HEK293T (cell line): ENCODE measurements around the gene DNAH3.
"Not testable (repeated sequence)": the region's sequence is repeated elsewhere in the genome, so short reads cannot be mapped to it uniquely, and the experiment has no call there.

Source experiments
- CTCF ChIA-PET: fragments of 350-600 bp; formaldehyde crosslinking; extraction: SDS; loops from one replicate; lab custom pipeline; 2021; ENCODE audit warnings: antibody characterized with exemption, inconsistent platforms; lab: Yijun Ruan, JAX
- POLR2A ChIA-PET: fragments of 350-600 bp; formaldehyde crosslinking; extraction: SDS; loops from one replicate; lab custom pipeline; 2020; ENCODE audit warnings: antibody characterized with exemption, inconsistent platforms; lab: Yijun Ruan, JAX
- DNase-seq: peaks from one replicate; pipeline ENCODE4 v3.0.0; 2012; ENCODE audit warnings: mixed read lengths; ENCODE audit errors: extremely low spot score
- ARNT ChIP-seq: fragments of 450-650 bp; IDR thresholded peaks from 2 replicates; pipeline ENCODE4 v1.6.1; 2017; ENCODE audit warnings: mild to moderate bottlenecking
- BHLHE40 ChIP-seq: fragments of 450-650 bp; IDR thresholded peaks from 2 replicates; pipeline ENCODE4 v1.6.1; 2016; ENCODE audit warnings: mild to moderate bottlenecking, moderate library complexity, borderline replicate concordance
- CTBP1 ChIP-seq: fragments of 450-650 bp; IDR thresholded peaks from 2 replicates; pipeline ENCODE4 v1.6.1; 2016; ENCODE audit warnings: borderline replicate concordance
- ELF4 ChIP-seq: fragments of 450-650 bp; IDR thresholded peaks from 2 replicates; pipeline ENCODE4 v1.6.1; 2017; ENCODE audit warnings: antibody characterized with exemption
- FOXA1 ChIP-seq: fragments of 450-650 bp; IDR thresholded peaks from 2 replicates; pipeline ENCODE4 v1.6.1; 2016; ENCODE audit warnings: mild to moderate bottlenecking
- FOXK2 ChIP-seq: fragments of 450-650 bp; IDR thresholded peaks from 2 replicates; pipeline ENCODE4 v1.6.1; 2016; ENCODE audit warnings: mild to moderate bottlenecking
- FOXM1 ChIP-seq: fragments of 450-650 bp; IDR thresholded peaks from 2 replicates; pipeline ENCODE4 v1.6.1; 2017; ENCODE audit warnings: mild to moderate bottlenecking, borderline replicate concordance
- HDGF ChIP-seq: fragments of 450-650 bp; IDR thresholded peaks from 2 replicates; pipeline ENCODE4 v1.6.1; 2017; ENCODE audit warnings: antibody characterized with exemption, borderline replicate concordance
- L3MBTL2 ChIP-seq: fragments of 450-650 bp; conservative IDR thresholded peaks from 2 replicates; pipeline ENCODE4 v1.6.1; 2016; ENCODE audit warnings: mild to moderate bottlenecking
- LEF1 ChIP-seq: fragments of 450-650 bp; IDR thresholded peaks from 2 replicates; pipeline ENCODE4 v1.6.1; 2017; ENCODE audit warnings: mild to moderate bottlenecking, borderline replicate concordance
- NFRKB ChIP-seq: fragments of 450-650 bp; IDR thresholded peaks from 2 replicates; pipeline ENCODE4 v1.6.1; 2016; ENCODE audit warnings: mild to moderate bottlenecking, moderate library complexity
- PKNOX1 ChIP-seq: fragments of 450-650 bp; IDR thresholded peaks from 2 replicates; pipeline ENCODE4 v1.6.1; 2016
- SP1 ChIP-seq: fragments of 450-650 bp; IDR thresholded peaks from 2 replicates; pipeline ENCODE4 v1.6.1; 2017
- SUZ12 ChIP-seq: fragments of 450-650 bp; IDR thresholded peaks from 2 replicates; pipeline ENCODE4 v1.6.1; 2016; ENCODE audit warnings: mild to moderate bottlenecking
- TARDBP ChIP-seq: fragments of 450-650 bp; IDR thresholded peaks from 2 replicates; pipeline ENCODE4 v1.6.1; 2016
- ZNF384 ChIP-seq: fragments of 450-650 bp; IDR thresholded peaks from 2 replicates; pipeline ENCODE4 v1.6.1; 2016

The DNAH3 gene

GRCh38 chr16:21075252-21075651, 75.4 kb downstream of the DNAH3 start:
- CTCF ChIA-PET: no interaction called here
- no peak for TF ChIP-seq ZNF384
- no peak for TF ChIP-seq NFRKB
- TF ChIP-seq ARNT: no peak
- TF ChIP-seq BHLHE40: no peak
- no peak for TF ChIP-seq TARDBP
- no peak for TF ChIP-seq FOXA1
- TF ChIP-seq LEF1: no peak
- TF ChIP-seq L3MBTL2: no peak
- no peak for TF ChIP-seq ELF4
- no peak for TF ChIP-seq CTBP1
- TF ChIP-seq HDGF: no peak
- no peak for TF ChIP-seq FOXK2
- DNase-seq: no peak
- POLR2A ChIA-PET: no interaction called here

GRCh38 chr16:21072976-21073375, 77.7 kb downstream of the DNAH3 start:
- CTCF ChIA-PET: interaction anchor here (0.8 kb wide), 1 partner anchor 29 kb away, joined by 3 read pairs; no protein-coding TSS in a partner anchor
- POLR2A ChIA-PET: no interaction called here

GRCh38 chr16:21071741-21072140, 78.9 kb downstream of the DNAH3 start:
- TF ChIP-seq FOXA1: no peak
- no peak for TF ChIP-seq FOXM1
- no peak for TF ChIP-seq ZNF384
- no peak for TF ChIP-seq BHLHE40
- TF ChIP-seq SP1: no peak
- TF ChIP-seq HDGF: no peak
- no peak for TF ChIP-seq ARNT
- TF ChIP-seq CTBP1: no peak
- no peak for TF ChIP-seq PKNOX1
- CTCF ChIA-PET: no interaction called here
- no peak for DNase-seq
- POLR2A ChIA-PET: no interaction called here

More at GRCh38 chr16:21072976-21073375, 77.7 kb downstream of the DNAH3 start:
- no peak for DNase-seq
- TF ChIP-seq ELF4 (no peak), HDGF (no peak), FOXA1 (no peak), NFRKB (no peak), L3MBTL2 (no peak), TARDBP (no peak), FOXM1 (no peak), SP1 (no peak), BHLHE40 (no peak), SUZ12 (no peak), ARNT (no peak), LEF1 (no peak), CTBP1 (no peak), FOXK2 (no peak), PKNOX1 (no peak), ZNF384 (no peak)

- POLR2A ChIA-PET: no interaction called here
- CTCF ChIA-PET: no interaction called here
- TF ChIP-seq FOXA1 (no peak), HDGF (no peak), ARNT (no peak), ZNF384 (no peak), BHLHE40 (no peak), SUZ12 (no peak), LEF1 (no peak), CTBP1 (no peak), TARDBP (no peak), PKNOX1 (no peak), FOXK2 (no peak), SP1 (no peak)
Observed at GRCh38 chr16:21070564-21070963, 80.1 kb downstream of the DNAH3 start.

GRCh38 chr16:21069986-21070385, 80.7 kb downstream of the DNAH3 start:
- no peak for TF ChIP-seq FOXM1
- CTCF ChIA-PET: no interaction called here
- POLR2A ChIA-PET: no interaction called here

More at GRCh38 chr16:21070564-21070963, 80.1 kb downstream of the DNAH3 start:
- no peak for DNase-seq

GRCh38 chr16:21064203-21064602, 86.4 kb downstream of the DNAH3 start:
- POLR2A ChIA-PET: no interaction called here
- CTCF ChIA-PET: no interaction called here
- TF ChIP-seq L3MBTL2 (no peak), TARDBP (no peak), BHLHE40 (no peak), FOXK2 (no peak), ZNF384 (no peak), HDGF (no peak), NFRKB (no peak), SUZ12 (no peak), CTBP1 (no peak), PKNOX1 (no peak), ARNT (no peak), FOXA1 (no peak), ELF4 (no peak), FOXM1 (no peak), SP1 (no peak)
- no peak for DNase-seq

More at GRCh38 chr16:21069986-21070385, 80.7 kb downstream of the DNAH3 start:
- no peak for DNase-seq

GRCh38 chr16:21063314-21063713, 87.3 kb downstream of the DNAH3 start:
- DNase-seq, CTCF ChIA-PET, POLR2A ChIA-PET: not testable (repeated sequence)
